Activated naive CD8-positive, alpha-beta T cell treated with anti-CD3 and anti-CD28 coated beads, Interleukin-2, amount 10 ng/mL, durations not matched to agents 7 days and 5 days (primary cell): ENCODE results near the gene GNB2. TPM values are rescaled to one million over a fixed set of nuclear protein-coding genes. Genes with fewer than 3 reads are reported as not detected.
"Not testable (repeated sequence)": the region's sequence is repeated elsewhere in the genome, so short reads cannot be mapped to it uniquely, and the experiment has no call there.

Experiments
- ATAC-seq: fragments of 150-1000 bp; cut with Tn5 transposase; one replicate; pipeline ENCODE4 v1.10.0; 2021; ENCODE audit warnings: low read depth, moderate library complexity
- POLR2A ChIA-PET: fragments of 350-600 bp; sonication (Branson Sonifier 250); formaldehyde crosslinking; loops from one replicate; lab custom pipeline; 2021; ENCODE audit warnings: antibody characterized with exemption; lab: Charles Lee
- DNase-seq: peaks from one replicate; pipeline ENCODE4 v3.0.0; 2021
- H3K27ac Mint-ChIP-seq: one replicate; pipeline ENCODE4 v1.8.0; 2022; ENCODE audit warnings: mild to moderate bottlenecking, mixed read lengths
- H3K27me3 Mint-ChIP-seq: one replicate; pipeline ENCODE4 v1.8.0; 2022; ENCODE audit warnings: mild to moderate bottlenecking, moderate library complexity, mixed read lengths
- H3K36me3 Mint-ChIP-seq: one replicate; pipeline ENCODE4 v1.8.0; 2021; ENCODE audit warnings: mild to moderate bottlenecking, mixed read lengths
- H3K4me1 Mint-ChIP-seq: one replicate; pipeline ENCODE4 v1.8.0; 2021; ENCODE audit warnings: mixed read lengths
- H3K4me3 Mint-ChIP-seq: one replicate; pipeline ENCODE4 v1.8.0; 2022; ENCODE audit warnings: mild to moderate bottlenecking, moderate library complexity, mixed read lengths
- H3K9me3 Mint-ChIP-seq: one replicate; pipeline ENCODE4 v1.8.0; 2021; ENCODE audit warnings: mixed read lengths
- total RNA-seq, 2 experiments: library from RNA; stranded (reverse); gene quantifications; one replicate each; pipeline ENCODE4 v1.2.3, GENCODE V29; 2021

GNB2 gene
- total RNA-seq, 2 experiments from 2014 or later = 203 to 216 TPM

DNA sequence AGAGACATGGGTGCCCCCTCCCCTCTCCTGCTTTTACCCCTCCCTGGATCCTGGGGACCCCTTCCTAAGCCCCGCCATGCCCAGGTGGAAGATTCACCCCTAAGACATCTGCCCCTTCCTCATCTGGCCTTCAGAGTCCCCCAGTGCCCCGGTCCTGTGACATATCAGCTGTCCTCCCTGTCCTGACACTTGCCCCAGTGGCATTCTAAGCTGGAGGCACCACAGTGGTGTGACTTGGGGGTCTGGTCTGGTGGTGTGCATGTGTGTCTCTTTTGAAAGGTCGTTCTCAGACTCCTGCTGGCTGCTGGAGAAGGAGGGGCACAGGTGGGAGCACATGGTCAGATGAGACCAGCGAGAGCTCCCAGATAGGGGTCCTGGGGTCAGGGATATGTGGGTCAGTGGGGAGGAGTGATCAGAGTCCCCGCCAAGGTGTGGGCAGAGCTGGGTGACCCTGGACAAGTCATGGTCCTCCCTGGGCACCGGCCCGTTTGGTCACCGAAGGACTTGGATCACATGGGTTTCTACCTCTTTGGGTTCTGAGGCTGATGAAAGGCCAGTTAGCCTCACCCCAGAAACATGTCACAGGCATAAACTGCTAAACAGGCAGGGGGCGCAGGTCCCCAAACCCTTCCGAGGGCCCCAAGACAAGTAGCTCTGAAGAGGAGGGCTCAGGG lies 31.5 kb upstream of the GNB2 start:
- ATAC-seq = no peak
- POLR2A ChIA-PET = no interaction called here
- H3K27me3 Mint-ChIP-seq = no peaks in the 10 kb centered on the region
- no peaks in the 10 kb centered on the region for H3K4me1 Mint-ChIP-seq
- DNase-seq = no peak
- H3K4me3 Mint-ChIP-seq = no peak overlapping the region
- no peaks in the 10 kb centered on the region for H3K9me3 Mint-ChIP-seq
- no peaks in the 10 kb centered on the region for H3K36me3 Mint-ChIP-seq
- no peak overlapping the region for H3K27ac Mint-ChIP-seq

DNA sequence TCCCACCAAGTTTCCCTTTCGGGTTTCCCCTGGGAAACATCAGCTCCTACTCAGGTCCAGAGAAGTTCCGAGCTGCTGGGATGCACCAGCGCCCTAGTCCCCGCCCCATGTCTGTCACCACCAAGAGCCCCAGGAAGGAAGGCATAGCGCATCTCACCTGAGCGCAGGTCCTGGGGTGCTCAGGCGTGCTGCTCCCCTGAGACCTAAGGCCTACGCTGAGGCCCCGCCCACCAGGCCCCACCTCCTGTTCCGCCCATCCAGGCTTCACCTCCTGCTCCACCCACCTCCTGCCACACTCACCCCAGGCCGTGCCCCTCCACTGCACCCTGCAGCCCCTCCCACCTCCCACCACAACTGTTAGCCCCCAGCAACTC lies 31.0 kb upstream of the GNB2 start:
- no peaks in the 10 kb centered on the region for H3K9me3 Mint-ChIP-seq
- no peak overlapping the region for H3K27ac Mint-ChIP-seq
- H3K4me3 Mint-ChIP-seq = no peak overlapping the region
- ATAC-seq (peak; percentile 63), DNase-seq (no peak)
- no peaks in the 10 kb centered on the region for H3K4me1 Mint-ChIP-seq
- peaks cover under 1% of the 10 kb centered on the region for H3K27me3 Mint-ChIP-seq
- POLR2A ChIA-PET = no interaction called here
- H3K36me3 Mint-ChIP-seq = no peaks in the 10 kb centered on the region

DNA sequence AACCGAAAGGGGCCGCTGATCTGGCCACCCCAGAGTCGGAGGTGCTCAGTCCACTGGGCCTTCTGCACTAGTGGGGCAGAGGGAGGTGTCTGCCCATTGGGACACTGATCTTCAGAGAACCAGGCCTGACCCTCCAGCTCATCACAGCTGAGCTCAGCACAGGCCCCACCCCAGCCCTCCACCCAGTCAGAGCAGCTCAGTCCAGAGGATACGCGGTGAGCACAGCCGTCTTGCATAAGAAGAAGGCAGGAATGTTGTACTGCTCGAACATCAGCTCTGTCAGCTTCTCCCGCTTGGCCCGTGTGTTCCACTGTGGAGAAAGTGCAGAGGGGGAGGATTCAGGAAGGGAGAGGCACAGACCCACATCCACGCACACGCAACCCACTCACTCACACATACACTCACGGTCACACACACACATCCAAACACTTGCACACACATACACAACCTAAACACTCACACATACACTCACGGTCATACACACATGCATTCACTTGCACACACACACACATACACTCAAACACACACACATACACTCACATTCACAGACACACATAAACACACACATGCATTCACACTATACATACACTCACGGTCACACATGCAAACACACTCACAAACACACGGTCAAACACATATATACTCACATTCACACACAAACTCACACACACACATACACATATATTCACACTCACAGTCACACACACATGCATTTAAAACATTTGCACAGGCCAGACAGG lies 23.5 kb upstream of the GNB2 start:
- Mint-ChIP-seq H3K27ac (no peak overlapping the region), H3K4me1 (peaks cover 2% of the 10 kb centered on the region), H3K4me3 (no peak overlapping the region), H3K9me3 (no peaks in the 10 kb centered on the region), H3K36me3 (no peaks in the 10 kb centered on the region), H3K27me3 (peaks cover 19% of the 10 kb centered on the region)
- DNase-seq (no peak), ATAC-seq (no peak)
- POLR2A ChIA-PET = interaction anchor here (0.6 kb wide), 1 partner anchor 24 kb away, joined by 3 read pairs; no protein-coding TSS in a partner anchor

DNA sequence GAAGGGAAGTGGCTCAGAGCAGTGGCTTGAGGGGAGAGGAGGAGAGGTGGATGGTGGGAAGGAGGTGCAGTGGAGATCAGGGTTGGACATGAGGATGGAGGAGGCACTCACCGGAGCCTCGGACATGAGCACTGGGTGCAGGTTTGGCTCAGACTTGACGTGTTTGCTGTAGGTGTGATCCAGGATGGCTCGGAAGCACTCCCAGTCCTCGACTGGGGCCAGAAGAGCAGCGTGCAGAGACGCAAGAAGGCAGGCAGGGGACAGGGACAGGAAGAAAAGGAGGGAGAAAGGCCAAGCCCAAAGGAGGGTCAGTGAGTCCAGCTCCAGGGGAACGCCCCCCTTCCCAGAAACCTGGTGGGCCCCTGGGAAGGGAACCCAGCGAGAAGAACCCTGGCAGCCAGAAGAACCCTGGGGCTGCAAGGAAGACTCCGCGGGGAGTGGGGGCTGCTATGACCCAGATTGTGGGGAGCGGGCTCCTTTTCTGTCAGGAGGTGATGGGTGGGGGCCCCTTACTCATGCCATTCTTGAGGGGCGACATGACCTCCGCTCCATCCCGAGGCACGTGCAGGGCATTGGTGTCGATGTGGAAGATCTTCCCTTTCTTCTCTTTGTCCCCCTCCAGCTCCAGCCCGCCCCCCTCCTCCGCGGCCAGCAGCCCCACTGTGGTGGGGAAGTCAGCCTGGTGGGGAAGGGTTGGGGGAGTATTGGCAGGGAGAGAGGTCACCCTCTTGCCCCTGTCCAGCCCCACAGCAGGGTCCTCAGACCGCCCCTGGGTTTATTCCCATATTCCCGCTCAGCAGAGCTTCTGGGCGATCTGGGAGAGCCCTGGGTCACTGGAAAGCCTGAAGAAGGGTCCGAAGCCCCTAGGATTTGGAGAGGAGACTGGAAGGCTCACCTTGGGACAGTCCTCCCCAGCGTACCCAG lies 18.4 kb upstream of the GNB2 start:
- Mint-ChIP-seq H3K4me1 (peaks cover 4% of the 10 kb centered on the region), H3K4me3 (no peak overlapping the region), H3K36me3 (no peaks in the 10 kb centered on the region), H3K27ac (no peak overlapping the region), H3K27me3 (peaks cover 55% of the 10 kb centered on the region), H3K9me3 (no peaks in the 10 kb centered on the region)
- ATAC-seq = no peak
- no peak for DNase-seq
- POLR2A ChIA-PET = no interaction called here

DNA sequence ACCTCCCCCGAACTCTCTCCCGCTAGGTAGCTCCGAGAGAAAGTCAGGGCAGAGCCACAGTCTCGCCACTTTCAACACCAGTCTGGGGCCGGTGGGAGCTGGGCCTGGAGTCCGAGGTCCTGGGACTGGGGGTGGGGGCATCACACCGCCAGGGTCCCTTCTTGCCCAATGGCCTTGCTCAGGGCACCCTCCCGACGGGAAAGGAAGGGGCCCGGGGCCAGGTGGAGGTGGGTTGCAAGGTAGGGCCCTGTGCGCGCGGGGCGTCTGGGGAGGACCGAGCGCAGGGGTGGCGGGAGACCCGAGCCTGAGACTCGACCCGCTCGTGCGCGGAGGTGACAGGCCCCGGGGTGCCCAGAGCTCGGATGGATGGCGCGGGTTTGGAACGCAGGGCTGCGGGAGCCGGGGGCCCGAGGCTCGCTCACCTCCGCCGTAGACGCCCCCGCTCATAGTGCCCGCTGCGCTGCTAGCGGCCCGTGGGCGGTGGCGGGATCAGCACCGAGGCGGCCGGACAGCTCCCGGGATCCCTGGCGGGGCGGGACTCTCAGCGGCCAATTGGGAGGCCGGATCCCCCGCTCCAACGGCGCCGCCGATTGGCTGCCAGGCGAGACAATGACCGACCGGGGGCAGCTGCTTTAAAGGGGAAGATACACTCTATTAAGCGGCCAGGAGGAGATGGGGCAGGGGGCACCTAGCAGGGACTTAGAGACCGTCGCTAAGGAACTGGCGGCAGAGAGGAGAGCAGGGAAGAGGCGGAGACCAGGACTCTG lies 17.4 kb upstream of the GNB2 start, which contains the start of gene ACTL6B:
TSS of gene ACTL6B (minus strand) at position 541 of the 767 bp plus-strand sequence. CDS start at position 447, 94 bp downstream.
- H3K4me1 Mint-ChIP-seq = peaks cover 4% of the 10 kb centered on the region
- ATAC-seq (peak; percentile 83), DNase-seq (peak; percentile 80)
- no peaks in the 10 kb centered on the region for H3K36me3 Mint-ChIP-seq
- POLR2A ChIA-PET = interaction anchor here (1.1 kb wide), 1 partner anchor 22 kb away, joined by 4 read pairs; no protein-coding TSS in a partner anchor
- no peak within 1 kb of the TSS for H3K4me3 Mint-ChIP-seq
- no peaks in the 10 kb centered on the region for H3K9me3 Mint-ChIP-seq
- H3K27me3 Mint-ChIP-seq = peaks cover 52% of the 10 kb centered on the region
- H3K27ac Mint-ChIP-seq = no peak within 1 kb of the TSS

DNA sequence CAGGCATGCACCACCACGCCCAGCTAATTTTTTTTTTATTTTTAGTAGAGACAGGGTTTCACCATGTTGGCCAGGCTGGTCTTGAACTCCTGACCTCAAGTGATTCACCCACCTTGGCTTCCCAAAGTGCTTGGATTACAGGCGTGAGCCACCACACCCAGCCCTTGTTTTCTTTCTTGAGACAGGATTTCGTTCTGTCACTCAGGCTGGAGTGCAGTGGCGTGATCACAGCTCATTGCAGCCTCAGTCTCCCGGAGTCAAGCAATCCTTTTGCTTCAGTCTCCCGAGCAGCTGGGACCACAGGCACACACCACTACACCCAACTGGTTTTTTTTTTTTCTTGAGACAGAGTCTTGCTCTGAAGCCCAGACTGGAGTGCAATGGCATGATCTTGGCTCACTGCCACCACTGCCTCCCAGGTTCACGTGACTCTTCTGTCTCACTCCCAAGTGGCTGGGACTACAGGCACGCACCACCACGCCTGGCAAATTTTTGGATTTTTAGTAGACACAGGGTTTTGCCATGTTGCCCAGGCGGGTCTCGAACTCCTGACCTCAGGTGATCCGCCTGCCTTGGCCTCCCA lies 11.3 kb upstream of the GNB2 start:
- H3K27ac Mint-ChIP-seq, ATAC-seq, POLR2A ChIA-PET, H3K9me3 Mint-ChIP-seq, H3K4me1 Mint-ChIP-seq, H3K4me3 Mint-ChIP-seq, DNase-seq, H3K36me3 Mint-ChIP-seq: not testable (repeated sequence)
- peaks cover 23% of the 10 kb centered on the region for H3K27me3 Mint-ChIP-seq

DNA sequence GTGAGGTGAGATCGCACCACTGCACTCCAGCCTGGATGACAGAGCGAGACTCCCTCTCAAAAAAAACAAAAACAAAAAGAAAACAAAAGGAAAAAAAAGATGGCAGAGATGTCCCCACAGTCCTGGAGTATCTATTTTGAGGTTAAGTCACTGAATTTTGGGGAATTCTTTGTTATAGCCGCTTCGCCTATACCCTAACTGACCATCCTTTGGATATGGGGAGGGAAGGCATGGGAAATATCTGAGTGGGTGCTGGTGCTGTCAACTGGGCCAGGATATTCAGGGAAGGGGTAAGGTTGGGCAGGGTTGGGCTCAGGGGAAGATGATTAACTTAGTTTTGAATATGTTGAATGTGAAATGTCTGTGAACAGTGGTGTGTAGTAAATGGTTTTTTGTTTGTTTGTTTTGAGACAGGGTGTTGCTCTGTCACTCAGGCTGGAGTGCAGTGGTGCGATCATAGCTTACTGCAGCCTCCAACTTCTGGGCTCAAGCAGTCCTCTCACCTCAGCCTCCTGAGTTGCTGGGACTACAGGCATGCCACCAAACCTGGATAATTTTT lies 8.3 kb upstream of the GNB2 start:
- H3K27ac Mint-ChIP-seq = no peak overlapping the region
- no peaks in the 10 kb centered on the region for H3K36me3 Mint-ChIP-seq
- DNase-seq = no peak
- H3K27me3 Mint-ChIP-seq = peaks cover 8% of the 10 kb centered on the region
- no peak for ATAC-seq
- no peaks in the 10 kb centered on the region for H3K9me3 Mint-ChIP-seq
- POLR2A ChIA-PET = no interaction called here
- no peak overlapping the region for H3K4me3 Mint-ChIP-seq
- H3K4me1 Mint-ChIP-seq = peaks cover 5% of the 10 kb centered on the region

DNA sequence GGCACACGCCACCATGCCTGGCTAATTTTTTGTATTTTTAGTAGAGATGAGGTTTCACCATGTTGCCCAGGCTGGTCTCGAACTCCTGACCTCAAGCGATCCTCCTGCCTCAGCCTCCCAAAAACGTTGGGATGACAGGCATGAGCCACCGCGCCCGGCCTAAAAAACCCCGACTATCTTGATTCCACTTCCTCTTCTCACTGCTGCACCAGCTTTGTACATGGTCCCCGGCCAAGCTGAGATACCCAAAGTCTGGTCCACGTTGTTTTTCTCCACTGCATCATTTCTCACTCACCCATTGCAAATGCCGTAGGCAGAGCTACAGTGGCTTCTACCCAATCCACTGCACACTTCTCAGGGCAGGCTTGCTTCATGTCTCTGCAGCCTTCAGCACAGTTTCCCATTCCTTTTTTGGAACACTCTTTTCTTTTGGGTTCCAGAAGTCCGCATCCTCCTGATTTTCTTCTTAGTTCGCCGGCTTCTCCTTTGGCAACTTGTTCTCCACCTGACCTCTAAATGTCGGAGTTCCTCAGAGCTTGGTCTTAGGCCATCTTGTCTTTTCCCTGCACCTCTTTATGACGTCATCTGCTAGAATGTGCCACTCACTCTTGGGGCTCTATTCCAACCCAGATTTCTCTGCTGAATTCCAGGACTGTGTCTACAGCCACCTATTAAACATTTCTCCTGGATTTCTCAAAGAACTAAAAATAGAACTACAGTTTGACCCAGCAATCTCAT lies 6.0 kb upstream of the GNB2 start:
- Mint-ChIP-seq H3K9me3 (no peaks in the 10 kb centered on the region), H3K4me1 (peaks cover 9% of the 10 kb centered on the region), H3K4me3 (no peak overlapping the region), H3K36me3 (no peaks in the 10 kb centered on the region), H3K27me3 (peaks cover 13% of the 10 kb centered on the region), H3K27ac (no peak overlapping the region)
- POLR2A ChIA-PET = no interaction called here
- DNase-seq (no peak), ATAC-seq (no peak)

DNA sequence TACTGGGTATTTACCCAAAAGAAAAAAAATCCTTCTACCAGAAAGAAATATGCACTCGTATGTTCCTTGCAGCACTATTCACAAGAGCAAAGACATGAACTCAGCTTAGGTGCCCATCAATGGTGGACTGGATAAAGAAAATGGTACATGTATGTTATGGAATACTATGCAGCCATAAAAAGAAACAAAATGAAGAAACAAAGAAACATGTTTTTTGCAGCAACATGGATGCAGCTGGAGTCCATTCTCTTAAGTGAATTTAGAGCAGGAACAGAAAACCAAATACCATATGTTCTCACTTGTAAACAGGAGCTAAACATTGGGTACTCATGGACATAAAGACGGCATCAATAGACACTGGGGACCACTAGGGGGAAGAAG lies 5.5 kb upstream of the GNB2 start:
- POLR2A ChIA-PET = no interaction called here
- peaks cover 9% of the 10 kb centered on the region for H3K4me1 Mint-ChIP-seq
- no peaks in the 10 kb centered on the region for H3K36me3 Mint-ChIP-seq
- H3K27ac Mint-ChIP-seq = no peak overlapping the region
- no peak overlapping the region for H3K4me3 Mint-ChIP-seq
- H3K27me3 Mint-ChIP-seq = peaks cover 13% of the 10 kb centered on the region
- DNase-seq (no peak), ATAC-seq (no peak)
- H3K9me3 Mint-ChIP-seq = no peaks in the 10 kb centered on the region

DNA sequence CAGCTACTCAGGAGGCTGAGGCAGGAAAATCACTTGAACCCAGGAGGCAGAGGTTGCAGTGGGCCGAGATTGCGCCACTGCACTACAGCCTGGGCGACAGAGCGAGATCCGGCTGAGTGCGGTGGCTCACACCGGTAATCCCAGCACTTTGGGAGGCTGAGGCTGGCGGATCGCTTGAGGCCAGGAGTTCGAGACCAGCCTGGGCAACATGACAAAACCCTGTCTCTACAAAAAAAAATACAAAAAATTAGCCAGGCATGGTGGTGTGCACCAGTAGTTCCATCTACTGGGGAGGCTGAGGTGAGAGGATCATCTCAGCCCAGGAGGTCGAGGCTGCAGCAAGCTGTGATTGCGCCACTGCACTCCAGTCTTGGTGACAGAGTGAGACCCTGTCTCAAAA lies 4.4 kb upstream of the GNB2 start:
- H3K27ac Mint-ChIP-seq, H3K4me1 Mint-ChIP-seq, POLR2A ChIA-PET, H3K9me3 Mint-ChIP-seq, ATAC-seq, H3K4me3 Mint-ChIP-seq, DNase-seq, H3K36me3 Mint-ChIP-seq: not testable (repeated sequence)
- peaks cover 13% of the 10 kb centered on the region for H3K27me3 Mint-ChIP-seq

DNA sequence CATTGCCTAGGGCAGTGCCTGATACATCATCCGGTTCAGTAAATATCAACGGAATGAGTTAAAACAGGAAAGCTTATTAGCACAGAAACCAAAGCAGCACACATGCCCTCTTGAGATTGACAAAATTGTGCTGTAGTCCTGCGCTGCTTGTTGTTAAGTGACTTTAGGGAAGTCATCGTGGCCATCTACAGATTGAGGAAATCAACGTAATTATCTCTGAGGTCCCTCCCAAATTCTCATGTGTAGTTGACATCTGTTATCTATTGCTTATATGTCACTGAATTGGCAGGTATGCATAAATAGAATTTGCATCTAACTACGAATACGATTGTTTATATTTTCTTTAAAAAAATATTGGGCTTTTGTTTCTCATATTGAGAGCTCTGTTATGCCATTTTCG lies 3.5 kb upstream of the GNB2 start:
- no peak for DNase-seq
- no peak for ATAC-seq
- Mint-ChIP-seq H3K27ac (no peak overlapping the region), H3K9me3 (no peaks in the 10 kb centered on the region), H3K27me3 (peaks cover 13% of the 10 kb centered on the region), H3K36me3 (peaks cover 1% of the 10 kb centered on the region), H3K4me3 (no peak overlapping the region), H3K4me1 (peaks cover 9% of the 10 kb centered on the region)
- POLR2A ChIA-PET = interaction anchor here (1.2 kb wide), 1 partner anchor 36 kb away, joined by 4 read pairs; the partner anchor contains the start of gene POP7
